Measurements from ENCODE around the gene OR51A2. TPM values are rescaled to one million over a fixed set of nuclear protein-coding genes. Genes with fewer than 3 reads are reported as not detected.

Gene OR51A2
- total RNA-seq, 1 donor from 2014 or later, result not detected

Other genes starting within 250 kb of the OR51A2 start
- gene OR51F1, start 185.8 kb downstream of the OR51A2 start, total RNA-seq, result not detected
- not detected for gene OR52R1, start 151.3 kb downstream of the OR51A2 start, total RNA-seq
- not detected for gene OR51F2, start 134.4 kb downstream of the OR51A2 start, total RNA-seq
- not detected for gene OR51S1, start 106.5 kb downstream of the OR51A2 start, total RNA-seq
- not detected for gene OR51T1, start 73.8 kb downstream of the OR51A2 start, total RNA-seq
- gene OR51A7, start 51.9 kb downstream of the OR51A2 start, total RNA-seq, result not detected
- not detected for gene OR51G2, start 36.4 kb downstream of the OR51A2 start, total RNA-seq
- gene OR51G1, start 31.4 kb downstream of the OR51A2 start, total RNA-seq, result not detected
- not detected for gene OR51A4, start 8.1 kb downstream of the OR51A2 start, total RNA-seq
- gene OR51L1, start 39.1 kb upstream of the OR51A2 start, total RNA-seq, result not detected
- gene OR52J3, start 90.8 kb upstream of the OR51A2 start, total RNA-seq, result not detected
- gene OR52E2, start 103.9 kb upstream of the OR51A2 start, total RNA-seq, result not detected
- not detected for gene OR52E1, start 113.9 kb upstream of the OR51A2 start, total RNA-seq
- not detected for gene OR52A5, start 182.6 kb upstream of the OR51A2 start, total RNA-seq
- not detected for gene OR52A1, start 199.0 kb upstream of the OR51A2 start, total RNA-seq
- not detected for gene OR51V1, start 245.0 kb upstream of the OR51A2 start, total RNA-seq